ENCODE results near the gene RBKS.

- TF ChIP-seq CTCF (IDR thresholded peaks at IDR 0.05; ENCODE audit: low read depth, low read length) (no peak), EZH2phosphoT487 (IDR thresholded peaks at IDR 0.05; ENCODE audit: low read depth) (no peak)
Measured at GRCh38 chr2:27914041-27914804, 24.0 kb upstream of the RBKS start.
